ENCODE results near the gene LPGAT1.

GRCh38 chr1:211722277-211723175 lies 108.0 kb downstream of the LPGAT1 start:
- TF ChIP-seq, protein P1, sequence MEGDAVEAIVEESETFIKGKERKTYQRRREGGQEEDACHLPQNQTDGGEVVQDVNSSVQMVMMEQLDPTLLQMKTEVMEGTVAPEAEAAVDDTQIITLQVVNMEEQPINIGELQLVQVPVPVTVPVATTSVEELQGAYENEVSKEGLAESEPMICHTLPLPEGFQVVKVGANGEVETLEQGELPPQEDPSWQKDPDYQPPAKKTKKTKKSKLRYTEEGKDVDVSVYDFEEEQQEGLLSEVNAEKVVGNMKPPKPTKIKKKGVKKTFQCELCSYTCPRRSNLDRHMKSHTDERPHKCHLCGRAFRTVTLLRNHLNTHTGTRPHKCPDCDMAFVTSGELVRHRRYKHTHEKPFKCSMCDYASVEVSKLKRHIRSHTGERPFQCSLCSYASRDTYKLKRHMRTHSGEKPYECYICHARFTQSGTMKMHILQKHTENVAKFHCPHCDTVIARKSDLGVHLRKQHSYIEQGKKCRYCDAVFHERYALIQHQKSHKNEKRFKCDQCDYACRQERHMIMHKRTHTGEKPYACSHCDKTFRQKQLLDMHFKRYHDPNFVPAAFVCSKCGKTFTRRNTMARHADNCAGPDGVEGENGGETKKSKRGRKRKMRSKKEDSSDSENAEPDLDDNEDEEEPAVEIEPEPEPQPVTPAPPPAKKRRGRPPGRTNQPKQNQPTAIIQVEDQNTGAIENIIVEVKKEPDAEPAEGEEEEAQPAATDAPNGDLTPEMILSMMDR (IDR thresholded peaks at IDR 0.05) = no peak
- no peak for TF ChIP-seq POLR2A (IDR thresholded peaks at IDR 0.05)

Measured in lower leg skin (tissue), 3 donors.